GM21737 (cell line): Measurements from ENCODE around the gene SLC37A3.
"Not testable (repeated sequence)": the region's sequence is repeated elsewhere in the genome, so short reads cannot be mapped to it uniquely, and the experiment has no call there.

Experiments used
- ATAC-seq: cut with Tn5 transposase; IDR thresholded peaks from one replicate; pipeline ENCODE4 v1.9.1; 2021; ENCODE audit warnings: mild to moderate bottlenecking, moderate library complexity; ENCODE audit not compliant: unreplicated experiment

The SLC37A3 gene, protein sequence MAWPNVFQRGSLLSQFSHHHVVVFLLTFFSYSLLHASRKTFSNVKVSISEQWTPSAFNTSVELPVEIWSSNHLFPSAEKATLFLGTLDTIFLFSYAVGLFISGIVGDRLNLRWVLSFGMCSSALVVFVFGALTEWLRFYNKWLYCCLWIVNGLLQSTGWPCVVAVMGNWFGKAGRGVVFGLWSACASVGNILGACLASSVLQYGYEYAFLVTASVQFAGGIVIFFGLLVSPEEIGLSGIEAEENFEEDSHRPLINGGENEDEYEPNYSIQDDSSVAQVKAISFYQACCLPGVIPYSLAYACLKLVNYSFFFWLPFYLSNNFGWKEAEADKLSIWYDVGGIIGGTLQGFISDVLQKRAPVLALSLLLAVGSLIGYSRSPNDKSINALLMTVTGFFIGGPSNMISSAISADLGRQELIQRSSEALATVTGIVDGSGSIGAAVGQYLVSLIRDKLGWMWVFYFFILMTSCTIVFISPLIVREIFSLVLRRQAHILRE

DNA sequence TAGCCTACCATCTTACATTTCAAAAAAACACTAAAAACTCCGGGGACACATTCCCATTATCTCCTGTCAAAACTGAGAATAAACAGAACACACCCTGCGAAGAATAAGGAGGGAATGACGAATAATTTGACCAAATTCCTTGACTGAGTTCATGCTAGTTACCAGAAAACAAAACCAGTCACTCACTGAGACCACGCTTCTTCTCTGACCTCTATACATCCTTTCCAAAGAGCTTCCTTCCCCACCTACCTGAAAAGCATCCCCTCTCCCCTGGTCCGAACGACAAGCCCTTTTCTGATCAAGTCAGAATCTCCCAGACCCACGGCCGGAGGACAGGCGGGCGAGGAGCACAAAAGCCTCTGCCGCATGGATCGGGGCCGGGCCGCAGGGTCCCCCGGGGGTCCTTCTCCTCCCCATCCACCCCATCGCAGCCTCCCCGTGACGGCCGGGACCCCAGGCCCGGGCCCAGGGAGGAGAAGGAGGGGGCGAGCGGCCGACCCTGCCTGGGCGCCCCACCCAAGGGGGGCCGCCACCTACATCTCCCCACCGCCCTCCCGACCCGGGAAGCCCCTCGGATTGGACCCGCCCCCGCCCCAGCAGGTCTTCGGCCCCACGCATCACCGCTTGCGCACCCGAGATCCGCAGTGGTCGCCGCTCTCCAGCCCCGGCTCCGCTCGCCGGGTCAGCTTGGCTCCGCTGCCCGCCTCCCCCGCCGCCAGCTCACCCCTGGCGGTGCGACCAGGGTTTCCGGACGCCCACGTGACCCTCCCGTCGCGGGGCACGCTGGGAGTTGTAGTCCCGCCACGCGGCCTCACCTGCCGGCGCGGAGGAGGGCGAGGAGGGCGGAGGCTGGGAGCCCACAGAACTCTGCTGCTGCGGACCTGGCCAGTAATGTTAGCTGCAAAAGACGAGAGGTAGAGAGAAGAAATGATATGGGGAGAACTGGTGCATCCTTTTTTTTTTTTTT lies at the start of gene SLC37A3:
TSS of gene SLC37A3 (minus strand) at position 747 of the 967 bp plus-strand sequence. CDS start 16,004 bp downstream, outside the sequence.
- peak; percentile 99 for ATAC-seq

DNA sequence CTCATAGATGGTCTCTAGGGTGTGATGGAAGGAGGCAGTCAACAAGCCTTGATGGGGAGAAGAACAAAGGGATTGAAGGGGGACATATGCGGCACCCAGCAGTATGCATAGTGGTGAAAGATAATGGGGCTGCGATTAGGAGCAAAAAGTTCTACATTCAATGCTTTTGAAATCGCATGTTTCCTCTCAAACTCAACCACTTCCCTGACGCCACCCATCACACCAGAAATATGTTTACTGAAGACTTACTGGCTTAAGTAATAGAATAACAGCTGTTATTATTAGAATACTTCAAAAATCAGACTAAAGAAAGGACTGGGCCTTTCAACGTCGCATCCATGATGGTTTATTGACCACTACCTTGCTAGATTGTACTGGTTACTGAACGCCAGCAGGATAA lies 49.5 kb upstream of the SLC37A3 start:
- no peak for ATAC-seq

DNA sequence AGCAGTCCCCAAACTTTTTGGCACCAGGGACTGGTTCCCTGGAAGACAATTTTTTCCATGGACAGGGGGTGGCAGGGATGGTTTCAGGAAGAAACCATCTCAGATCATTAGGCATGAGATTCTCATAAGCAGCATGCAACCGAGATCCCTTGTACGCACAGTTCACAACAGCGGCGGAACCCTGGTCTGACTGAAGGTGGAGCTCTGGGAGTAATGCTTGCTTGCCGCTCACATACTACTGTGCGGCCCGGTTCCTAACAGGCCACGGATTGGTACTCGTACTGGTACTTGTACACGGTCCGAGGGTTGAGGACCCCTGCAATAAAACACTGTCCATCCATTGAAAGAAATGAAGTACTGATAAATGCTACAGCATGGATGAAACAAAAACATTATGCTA lies 48.1 kb upstream of the SLC37A3 start:
- no peak for ATAC-seq

DNA sequence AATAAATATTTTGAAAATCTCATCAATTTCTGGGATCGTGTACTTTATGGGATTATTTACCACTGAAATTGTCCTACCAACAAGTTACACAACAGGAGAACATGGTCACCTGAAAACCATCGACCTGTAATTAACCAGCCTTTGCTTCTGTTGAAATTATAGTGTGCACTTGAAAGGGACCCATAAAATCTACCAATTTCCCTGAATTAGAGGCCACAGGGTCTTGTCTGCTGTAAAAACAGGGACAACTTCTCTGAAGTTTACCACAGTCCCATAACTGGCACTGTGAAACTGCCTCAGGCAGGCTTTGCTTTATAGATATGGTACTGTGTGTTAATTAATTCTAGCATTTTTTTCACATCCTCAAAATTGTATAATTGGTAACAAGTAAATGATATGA lies 43.2 kb upstream of the SLC37A3 start:
- ATAC-seq, result no peak

DNA sequence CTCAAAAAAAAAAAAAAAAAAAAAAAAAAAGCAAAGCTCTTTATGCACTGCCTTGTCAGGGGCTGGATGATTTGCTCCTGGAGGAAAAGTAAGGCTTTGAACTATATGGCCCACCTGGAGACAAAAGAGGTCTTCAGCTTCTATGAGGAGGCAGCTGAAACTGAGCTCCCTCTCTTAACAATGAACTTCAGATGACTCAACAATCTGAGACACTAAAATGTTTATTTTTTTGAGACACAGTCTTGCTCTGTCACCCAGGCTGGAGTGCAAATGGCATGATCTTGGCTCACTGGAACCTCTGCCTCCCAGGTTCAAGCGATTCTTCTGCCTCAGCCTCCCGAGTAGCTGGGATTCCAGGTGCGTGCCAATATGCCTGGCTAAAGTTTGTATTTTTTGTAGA lies 42.3 kb upstream of the SLC37A3 start:
- no peak for ATAC-seq

DNA sequence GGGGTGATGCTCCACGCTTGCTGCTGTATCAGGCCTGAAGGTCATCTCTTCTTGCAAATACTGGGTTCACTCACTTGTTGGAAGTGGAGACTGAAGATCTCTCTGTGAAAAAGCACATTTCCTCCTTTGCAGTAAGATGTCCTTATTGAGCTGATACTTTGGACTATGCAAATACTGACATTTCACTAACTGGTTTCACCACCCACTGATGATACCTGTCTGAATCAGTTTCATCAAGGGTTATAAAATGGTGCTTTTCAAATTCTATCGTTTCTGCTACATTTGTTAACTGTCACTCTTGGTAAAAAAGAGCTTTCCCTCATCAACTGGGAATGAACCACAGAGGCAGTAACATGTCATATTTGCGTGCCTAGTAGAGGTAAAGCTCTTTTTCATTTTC lies 41.0 kb upstream of the SLC37A3 start:
- no peak for ATAC-seq

DNA sequence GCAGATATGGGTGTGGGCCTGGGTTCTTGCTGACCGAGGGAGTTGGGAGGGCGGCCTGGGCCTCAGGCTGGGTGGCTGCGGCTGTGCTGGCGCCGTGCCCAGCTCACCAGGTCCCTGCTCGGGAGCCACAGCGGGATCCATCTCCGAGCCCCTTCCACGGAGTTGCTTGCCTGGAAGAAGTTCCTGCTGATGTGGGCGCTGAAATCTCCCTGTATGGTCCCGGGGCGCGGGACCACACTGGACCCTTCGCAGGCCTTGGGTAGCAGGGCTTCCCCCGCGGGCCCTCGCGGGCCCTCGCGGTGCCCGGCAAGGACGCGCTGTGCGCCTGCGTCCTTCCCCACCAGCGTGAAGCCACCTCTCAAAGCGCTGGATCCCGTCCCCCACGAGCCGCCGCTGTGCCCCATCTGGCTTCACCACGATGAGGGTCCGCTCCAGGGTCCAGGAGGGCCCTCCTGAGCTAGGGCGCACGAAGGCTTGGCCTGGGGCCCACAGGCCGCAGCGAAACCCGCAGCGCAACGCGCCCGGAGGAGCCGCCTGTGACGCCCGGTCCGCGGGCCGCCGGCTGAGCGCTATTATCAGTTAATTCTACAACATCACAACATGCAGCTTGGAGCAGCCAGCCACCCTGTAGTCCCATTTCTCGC lies 37.0 kb upstream of the SLC37A3 start:
- no peak for ATAC-seq

DNA sequence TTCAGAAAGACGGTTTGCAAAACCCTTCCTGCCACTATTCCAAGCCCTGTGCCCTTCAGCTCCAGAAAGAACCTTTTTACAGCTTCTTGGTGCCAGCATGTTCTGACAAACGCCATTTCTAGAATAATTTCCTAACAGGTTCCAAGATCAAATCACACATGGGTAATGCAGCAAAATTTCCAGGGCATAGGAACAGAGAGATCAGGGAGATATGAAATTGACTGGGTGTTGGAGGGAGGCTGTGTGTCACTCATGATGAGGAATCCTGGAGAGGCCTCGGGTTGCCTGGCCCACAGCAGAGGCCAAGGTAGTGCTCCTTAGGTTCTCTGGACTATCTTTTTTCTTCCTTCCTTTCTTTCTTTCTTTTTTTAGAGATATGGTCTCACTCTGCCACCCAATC lies 35.1 kb upstream of the SLC37A3 start:
- ATAC-seq, result no peak

DNA sequence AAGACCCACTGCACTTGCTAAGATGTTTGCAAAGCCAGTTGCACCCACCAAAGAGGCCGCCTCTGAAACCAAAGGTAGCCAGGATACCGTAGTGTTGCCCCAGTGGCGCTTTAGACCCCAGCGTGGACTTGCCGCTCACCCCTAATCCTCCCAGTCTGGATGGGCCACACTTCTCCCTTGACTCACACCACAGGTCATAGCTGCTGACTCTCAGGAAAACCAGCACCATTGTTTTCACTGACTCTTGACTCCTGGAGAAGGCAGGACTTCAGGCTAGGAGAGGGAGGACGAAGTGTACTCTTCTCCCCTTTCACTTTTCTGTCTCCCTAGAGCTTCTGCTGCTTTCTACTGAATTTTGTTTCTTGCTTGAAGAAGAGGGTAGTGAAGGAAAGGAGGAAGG lies 27.8 kb upstream of the SLC37A3 start:
- no peak for ATAC-seq

DNA sequence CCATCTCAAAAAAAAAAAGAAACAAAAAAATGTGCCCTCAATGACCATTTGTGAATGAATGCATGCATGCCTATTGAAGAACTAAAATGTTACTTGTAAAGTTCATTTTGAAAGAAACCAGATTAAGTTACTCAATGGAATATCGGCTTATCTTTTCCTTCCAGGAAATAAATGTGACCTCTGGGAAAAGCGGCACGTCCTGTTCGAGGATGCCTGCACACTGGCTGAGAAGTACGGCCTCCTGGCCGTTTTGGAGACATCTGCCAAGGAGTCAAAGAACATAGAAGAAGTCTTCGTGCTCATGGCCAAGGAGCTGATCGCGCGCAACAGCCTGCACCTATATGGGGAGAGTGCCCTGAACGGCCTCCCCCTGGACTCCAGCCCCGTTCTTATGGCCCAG lies 27.4 kb upstream of the SLC37A3 start:
- ATAC-seq, result no peak

DNA sequence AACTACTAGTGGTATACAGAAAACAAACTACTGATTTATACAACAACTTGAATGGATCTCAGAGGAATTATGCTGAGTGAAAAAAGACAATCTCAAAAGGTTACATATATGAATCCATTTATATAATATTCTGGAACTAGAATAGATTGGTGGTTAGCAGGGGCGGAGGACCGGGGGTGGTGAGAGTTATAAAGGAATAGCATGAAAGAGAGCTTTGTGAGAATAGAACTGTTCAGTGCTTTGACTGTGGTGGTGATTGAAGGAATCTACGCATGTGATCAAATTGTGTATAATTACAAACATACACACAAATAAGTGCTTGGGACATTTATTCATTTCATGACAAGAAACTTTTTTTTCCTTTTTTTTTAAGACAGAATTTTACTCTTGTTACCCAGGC lies 25.2 kb upstream of the SLC37A3 start:
- ATAC-seq, result no peak

DNA sequence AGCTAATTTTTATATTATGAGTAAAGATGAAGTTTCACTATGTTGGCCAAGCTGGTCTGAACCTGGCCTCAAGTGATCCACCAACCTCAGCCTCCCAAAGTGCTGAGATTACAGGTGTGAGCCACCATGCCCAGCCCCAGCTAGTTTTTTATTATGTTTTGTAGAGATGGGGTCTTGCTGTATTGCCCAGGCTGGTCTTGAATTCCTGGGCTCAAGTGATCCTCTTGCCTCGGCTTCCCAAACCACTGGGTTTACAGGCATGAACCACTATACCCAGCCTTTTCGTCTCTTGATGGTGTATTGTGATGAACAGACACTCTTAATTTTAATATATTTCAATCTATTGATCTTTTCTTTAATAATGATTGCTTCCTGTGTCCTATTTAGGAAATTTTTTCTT lies 23.2 kb upstream of the SLC37A3 start:
- ATAC-seq, result no peak

DNA sequence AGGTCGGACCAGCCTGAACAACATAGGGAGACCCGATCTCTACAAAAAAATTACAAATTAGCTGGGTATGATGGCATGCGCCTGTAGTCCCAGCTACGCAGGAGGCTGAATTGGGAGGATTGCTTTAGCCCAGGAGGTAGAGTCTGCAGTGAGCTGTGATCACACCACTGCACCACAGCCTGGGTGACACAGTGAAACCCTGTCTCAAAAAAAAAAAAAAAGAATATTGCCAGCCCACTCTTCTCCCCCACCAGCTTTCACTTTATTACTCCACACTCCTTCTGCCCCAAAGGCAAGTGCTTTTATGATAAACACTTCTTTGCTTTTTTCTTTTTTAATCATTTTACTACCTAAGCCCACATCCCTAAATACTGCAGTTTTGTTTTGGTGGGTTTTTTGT lies 20.3 kb upstream of the SLC37A3 start:
- ATAC-seq, result no peak

DNA sequence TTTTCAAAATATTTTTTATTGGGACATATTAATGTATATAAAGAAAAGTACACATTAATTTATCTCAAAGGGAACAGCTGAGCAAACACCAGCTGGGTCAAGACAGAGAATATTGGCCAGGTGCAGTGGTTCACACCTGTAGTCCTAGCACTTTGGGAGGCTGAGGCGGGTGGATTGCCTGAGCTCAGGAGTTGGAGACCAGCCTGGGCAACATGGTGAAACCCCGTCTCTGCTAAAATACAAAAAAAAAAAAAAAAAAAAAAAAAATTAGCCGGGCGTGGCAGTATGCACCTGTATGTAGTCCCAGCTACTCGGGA lies 19.8 kb upstream of the SLC37A3 start:
- not testable (repeated sequence) for ATAC-seq

DNA sequence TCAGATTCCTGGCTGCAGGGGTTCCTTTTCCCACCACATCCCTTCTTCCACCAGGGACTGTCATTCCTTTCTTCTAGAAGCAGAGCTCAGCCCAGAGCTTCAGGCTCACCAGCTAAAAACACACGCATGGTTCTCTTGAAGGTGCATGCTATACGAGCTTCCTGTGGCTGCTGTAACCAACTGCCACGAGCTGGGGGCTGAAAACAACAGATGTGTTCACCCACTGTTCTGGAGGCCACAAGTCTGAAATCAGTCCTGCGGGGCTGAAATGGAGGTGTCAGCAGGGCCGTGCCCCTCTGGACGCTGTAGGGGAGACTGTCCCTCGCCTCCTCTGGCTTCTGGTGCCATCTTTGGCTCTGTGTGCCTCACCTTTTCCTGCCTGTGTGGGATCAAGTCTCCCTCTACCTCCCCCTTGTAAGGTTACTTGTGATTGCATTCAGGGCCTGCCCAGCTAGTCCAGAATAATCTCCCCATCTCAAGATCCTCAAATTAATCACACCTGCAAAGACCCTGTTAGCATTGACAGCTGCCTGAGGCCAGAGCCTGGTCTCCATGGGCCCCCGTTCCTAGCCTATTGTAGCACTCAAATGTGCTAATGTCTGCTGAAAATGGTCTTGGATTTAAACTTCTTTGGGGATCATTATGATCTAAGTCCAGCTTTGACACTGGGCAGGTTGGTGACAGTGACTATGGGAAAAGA lies 19.3 kb upstream of the SLC37A3 start:
- no peak for ATAC-seq

DNA sequence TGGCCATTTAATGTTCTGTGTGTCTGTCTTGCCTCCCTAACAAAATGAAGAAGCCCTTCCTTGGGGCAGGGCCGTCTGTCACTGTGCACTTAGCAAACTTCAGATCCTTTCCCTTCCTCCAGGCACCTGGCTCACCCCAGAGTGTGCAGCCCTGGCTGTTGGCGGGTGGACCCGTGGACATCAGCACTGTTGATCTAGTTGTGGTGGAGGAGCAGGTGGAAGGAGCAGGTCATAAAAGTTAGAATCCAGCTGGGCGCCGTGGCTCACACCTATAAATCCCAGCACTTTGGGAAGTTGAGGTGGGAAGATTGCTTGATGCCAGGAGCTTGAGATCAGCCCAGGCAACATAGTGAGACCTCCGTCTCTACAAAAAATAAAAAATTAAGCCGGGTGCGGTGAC lies 18.2 kb upstream of the SLC37A3 start:
- no peak for ATAC-seq

DNA sequence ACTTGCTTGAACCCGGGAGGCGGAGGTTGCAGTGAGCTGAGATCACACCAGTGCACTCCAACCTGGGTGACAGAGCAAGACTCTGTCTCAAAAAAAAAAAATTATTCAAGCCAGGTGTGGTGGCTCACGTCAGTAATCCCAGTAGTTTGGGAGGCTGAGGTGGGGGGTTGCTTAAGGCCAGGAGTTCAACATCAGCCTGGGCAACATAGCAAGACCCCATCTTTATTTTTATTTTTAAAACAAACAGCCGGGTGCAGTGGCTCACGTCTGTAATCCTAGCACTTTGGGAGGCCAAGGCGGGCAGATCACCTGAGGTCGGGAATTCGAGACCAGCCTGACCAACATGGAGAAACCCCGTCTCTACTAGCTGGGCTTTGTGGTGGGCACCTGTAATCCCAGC lies 17.5 kb upstream of the SLC37A3 start:
- ATAC-seq, result not testable (repeated sequence)

DNA sequence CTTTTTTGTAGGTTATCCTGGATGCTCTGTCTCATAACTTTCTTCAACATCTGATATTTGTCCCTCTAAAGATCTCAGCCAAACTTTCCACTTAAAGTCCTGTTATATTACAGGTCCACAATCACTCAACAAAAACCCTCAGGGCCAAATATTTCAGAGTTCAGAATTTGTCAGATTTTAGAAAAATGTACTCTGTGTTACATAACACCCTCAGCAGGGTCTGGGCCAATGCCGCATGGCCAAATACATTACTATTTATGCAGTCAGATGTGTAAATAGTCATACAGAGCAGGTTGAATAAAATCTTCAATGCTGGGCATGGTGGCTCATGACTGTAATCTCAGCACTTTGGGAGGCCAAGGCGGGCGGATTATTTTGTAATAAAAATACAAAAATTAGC lies 17.0 kb upstream of the SLC37A3 start:
- ATAC-seq, result no peak

DNA sequence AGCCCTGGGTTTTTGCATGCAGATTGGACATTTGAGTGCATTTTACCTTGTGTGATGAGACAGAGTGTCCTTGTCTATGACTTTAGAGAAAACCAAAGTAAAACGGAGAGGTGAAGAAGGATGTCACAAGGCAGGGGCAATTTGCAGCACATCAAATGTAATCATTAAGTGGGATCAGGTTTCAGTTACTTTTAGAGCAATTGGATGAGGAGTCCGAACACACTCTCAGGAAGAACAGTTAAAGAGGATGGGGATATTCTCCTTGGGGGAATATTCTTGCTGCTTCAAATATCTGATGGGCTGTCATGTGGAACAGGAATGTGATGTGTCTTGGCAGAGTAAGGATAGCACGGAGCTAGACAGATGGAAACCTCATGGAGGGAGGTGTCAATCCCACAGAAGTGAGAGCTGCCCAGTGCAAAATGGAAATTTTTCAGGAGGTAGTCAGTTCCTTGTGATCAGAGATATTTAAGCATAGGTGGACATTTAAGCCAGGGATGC lies 6.3 kb upstream of the SLC37A3 start:
- ATAC-seq, result no peak

DNA sequence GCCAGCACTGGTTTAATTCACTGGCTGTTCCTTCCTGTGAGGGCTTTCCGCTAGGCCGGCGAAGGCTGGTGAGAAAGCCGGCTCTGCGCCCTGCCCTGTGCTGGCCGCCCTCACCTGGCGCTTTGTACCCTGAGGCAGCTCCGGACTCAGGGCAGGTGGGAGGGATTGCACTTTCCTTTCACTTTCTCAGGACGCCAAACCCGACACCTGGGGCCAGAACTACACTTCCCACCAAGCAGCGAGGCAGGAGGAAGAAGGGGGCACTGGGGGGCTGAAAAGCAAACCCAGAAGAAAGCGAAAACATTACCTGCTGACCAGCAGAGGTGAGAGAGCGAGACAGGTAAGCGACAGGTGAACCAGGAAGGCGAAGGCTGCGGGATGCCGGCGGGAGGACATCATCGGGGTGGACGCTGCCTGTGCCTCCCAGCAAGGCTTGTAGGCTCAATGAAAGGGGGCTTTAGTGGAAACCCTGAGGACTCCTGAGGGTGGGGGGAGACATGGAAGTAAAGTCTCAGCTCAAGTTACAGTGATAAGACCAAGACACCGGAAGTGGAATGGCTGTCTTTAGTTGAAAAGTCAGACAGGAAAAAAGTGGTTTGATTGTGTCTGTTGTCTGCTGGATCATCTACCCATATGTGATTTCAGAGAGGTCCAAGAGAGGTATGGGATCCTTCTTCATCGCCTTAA lies 5.7 kb upstream of the SLC37A3 start, which contains the start of gene RAB19:
TSS of gene RAB19 (plus strand) at position 181 of the 687 bp plus-strand sequence. CDS start 3,589 bp downstream, outside the sequence.
- no peak for ATAC-seq
